NCI-H2227 (cell line): ENCODE results near the gene NSFL1C.
"Not testable (repeated sequence)": the region's sequence is repeated elsewhere in the genome, so short reads cannot be mapped to it uniquely, and the experiment has no call there.

Experiments used
- DNase-seq: peaks from one replicate; lab custom pipeline; 2025; ENCODE audit not compliant: unreplicated experiment; lab: John Stamatoyannopoulos, UW

Gene NSFL1C

DNA sequence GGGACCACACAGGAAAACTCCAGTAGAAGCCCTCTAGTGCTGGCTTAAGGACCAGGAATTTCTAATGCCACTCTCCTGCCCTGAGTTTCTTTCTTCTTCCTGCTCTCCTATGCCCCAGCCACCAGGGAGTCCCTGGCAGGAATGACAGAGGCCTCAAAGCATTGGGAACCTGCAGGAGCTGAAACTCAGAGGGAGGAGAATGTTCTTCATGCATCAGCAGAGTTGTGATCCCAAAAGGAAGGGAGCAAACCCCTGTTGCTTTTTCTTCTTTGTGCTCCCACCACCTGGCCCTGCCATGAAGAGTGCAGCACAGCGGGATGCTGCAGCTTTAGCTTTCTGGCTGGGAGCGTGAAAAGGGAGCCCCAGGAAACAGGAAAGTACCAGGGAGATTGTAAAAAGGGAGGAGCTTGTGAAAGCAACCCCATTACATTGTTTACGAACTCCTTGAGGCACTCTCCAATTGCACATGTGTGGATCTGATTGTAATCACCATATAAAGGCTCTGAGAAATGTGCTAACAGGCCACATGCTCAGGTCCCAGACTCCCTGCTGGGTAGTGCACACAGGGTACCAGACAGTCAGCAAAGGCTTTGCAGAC is 39.1 kb downstream of the NSFL1C start:
- peak; percentile 59 for DNase-seq

DNA sequence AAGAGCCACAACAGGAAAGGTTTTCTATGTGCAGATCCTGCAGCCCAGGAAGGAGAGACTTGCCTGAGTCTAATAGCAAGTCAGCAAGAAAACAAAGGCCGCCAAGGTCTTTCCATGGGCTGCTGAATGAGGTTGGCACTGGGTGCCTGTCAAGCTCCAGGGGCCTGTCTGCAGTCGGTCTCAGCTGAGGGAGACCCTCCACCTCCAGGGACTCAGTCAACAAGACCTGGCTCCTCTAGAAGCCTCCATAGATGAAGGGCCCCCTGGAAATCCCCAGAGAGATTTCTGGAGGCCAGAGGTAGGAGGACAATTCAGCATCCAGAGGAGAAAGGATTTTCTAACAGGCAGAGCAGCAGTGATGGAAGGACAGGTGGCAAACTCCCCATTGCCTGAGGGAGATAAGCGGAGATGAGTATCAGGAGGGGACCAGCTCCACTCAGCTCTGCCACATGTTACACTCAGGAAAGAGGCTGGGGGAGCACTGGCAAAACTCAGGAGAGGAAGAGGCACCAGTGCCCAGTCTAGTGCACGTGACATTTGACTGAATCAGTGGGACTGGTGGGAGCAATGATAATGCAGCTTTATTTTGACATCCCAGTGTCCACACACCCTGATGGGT is 40.3 kb downstream of the NSFL1C start:
- DNase-seq, result no peak

DNA sequence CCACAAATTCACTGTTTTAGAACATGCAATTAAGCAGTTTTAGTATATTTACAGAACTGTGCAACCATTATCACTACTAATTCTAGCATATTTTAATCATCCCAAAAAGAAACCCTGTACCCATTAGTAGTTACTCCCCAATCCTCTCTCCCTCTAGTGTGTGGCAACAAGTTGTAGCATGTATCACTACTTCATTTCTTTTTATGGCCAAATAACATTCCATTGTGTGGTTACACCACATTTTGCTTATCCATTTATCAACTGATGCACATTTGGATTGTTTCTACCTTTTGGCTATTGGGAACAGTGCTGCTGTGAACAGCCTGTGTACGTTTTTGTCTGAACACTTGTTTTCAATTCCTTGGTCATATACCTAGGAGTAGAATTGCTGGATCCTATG is 42.3 kb downstream of the NSFL1C start:
- no peak for DNase-seq

DNA sequence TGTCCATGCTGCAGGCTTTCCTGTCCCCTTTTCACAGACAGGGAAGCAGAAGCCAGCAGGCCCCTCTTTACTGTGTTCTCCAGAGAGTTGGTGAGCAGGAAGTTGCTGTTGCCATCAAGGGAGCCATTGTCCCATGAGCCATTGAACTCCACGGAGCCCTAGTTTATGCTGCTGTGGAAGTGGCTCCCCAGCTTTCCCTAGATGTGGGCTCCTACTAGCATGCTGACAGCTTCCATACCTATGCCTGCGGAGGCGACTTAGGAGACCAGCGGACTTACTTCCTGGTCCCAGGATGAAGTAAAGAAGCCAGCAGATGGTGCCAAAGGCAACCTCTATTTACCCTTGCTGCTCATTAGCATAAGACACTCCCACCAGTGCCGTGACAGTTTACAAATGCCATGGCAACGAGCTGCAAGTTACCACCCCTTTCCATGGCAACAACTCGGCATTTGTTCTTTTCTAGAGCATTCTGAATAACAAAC is 43.0 kb downstream of the NSFL1C start:
- DNase-seq, result peak; percentile 27

DNA sequence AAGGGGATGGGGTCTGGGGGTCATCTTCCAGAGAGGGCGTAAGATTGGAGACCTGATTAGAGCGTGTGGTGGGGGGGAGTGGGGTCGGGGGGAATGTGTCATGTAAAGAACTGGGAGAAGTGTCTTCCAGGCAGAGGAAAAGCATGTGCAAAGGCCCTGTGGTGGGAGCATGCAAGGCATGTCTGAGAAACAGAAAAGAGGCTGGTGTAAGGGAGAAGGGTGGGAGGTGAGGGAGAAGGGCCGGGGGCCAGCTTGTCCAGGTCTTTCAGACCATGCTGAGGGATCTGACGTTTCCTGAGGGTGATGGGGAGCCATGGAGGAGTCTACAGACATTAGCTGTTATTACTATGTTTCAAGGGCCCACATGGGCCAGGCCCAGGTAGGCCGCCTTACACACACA is 43.4 kb downstream of the NSFL1C start:
- no peak for DNase-seq

DNA sequence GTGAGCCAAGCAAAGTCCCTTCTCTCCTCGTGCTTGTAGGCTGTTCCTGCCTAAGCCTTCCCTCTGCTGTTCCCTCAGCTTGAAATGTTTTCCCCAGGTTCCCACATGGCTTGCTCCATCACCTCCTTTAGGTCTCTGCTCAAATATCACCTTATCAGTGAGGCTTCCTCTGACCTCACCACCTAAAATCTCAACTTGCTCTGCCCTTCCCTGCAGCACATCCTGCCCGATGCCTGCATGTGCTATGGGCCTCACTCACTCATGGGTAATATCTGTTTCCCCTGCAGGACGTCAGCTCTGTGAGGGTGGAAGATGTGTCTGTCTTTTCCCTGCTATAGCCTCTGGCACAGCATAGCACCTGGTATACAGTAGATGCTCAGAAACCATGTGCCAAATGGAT is 43.9 kb downstream of the NSFL1C start:
- no peak for DNase-seq

DNA sequence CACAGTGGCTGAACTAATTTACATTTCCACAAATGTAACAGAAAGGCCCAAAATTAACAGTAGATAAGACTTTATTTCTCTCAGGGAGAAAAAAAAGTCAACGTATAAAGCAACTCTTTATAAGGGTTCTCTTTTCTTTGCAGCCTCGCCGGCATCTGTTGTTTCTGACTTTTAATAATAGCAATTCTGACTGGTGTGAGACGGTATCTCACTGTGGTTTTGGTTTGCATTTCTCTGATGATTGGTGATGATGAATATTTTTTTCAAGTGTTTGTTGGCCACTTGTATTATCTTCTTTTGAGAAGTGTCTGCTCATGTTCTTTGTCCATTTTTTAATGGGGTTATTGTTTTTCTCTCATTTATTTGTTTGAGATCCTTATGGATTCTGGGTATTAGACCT is 46.6 kb downstream of the NSFL1C start:
- no peak for DNase-seq

DNA sequence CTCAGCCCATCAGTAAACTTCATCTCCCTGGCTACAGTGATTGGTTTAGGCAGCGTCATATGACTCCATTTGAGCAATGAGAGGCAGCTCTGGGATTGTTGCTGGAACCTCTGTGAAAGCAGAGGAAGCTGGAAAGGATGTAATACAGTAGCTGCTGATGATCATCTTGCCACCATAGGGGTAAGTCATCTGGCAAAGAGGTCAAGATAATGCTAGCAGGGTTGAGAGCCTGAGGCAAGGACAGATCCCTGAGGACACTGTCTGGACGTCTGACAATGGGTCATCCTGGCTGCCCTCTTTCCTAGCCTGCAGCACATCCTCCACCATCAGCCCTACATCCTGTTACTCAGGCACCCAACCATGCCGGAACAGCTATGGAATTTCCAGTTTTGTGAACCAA is 48.3 kb downstream of the NSFL1C start:
- DNase-seq, result no peak

DNA sequence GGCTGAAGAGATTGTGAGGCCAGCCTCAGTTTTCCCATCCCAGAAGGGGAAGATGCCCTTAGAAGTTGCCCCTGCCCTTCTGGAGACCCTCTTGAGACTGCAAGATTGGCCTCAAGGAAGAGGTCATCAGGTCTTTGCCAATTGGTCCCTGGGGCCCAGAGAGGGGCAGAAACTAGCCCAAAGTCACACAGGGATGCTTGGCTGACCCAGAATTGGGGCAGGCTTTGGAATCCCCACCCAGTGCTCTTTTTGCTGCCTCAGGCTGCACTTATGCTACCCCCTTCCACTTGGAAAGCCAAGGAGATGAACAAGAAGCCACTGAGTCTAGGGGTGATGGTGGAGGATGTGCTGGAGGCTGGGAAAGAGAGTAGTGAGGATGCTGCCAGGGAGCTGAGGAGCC is 48.9 kb downstream of the NSFL1C start:
- DNase-seq, result no peak

DNA sequence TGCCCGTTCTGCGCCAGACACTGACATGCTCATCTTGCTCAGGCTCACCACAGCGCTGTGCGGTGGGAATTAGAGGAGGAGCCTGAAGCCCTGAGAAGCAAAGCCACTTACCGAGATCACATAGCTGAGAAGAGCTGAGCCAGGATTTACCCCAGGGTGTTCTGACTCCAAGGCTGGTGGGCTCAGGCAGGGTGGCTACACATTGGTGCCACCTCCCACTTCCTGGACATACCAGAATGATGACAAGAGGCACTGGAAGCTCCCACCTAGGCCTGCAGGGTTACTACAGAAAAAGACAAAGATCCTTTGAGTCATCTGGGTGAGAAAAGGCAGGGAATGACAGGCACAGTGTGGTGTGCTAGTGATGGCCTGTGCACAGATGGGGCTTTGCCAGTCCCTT is 49.4 kb downstream of the NSFL1C start:
- DNase-seq, result no peak

DNA sequence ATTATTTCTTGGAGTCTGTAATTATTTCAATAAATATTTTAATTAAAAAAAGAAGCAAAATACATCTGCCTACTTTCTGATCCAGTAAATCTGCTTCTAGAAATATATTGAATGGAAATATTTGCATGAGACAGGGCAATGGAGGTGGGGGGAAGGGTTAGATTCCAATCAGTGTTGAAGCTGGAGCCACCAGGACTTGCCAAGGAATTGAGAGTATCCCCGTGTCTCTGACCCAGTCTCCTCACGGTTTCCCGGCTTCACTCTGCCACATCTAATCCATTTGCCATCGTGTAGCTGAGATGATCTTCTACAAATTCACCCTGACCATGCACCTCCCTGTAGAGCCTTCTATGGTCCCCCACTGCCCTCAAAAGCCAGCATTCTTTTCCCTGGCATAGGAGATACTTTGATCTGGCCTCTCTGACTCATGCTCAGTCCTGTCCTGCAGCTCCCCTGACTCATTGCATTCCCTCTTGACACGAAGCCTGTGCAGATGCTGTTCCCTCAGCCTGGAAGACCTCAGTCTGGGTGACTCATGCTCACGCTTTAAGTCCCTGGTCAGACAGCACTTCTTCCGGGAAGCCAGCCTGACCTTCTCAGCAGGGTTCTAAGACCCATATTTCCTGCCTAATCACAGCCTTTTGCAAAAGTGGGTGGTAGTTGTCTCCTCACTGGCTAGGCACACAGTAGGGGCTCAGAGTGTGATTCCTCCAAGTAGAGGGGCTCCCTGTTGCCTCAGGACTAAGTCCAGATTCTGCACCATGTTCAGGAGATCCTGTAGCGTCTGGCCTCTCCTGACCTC is 50.8 kb downstream of the NSFL1C start:
- DNase-seq, result no peak

DNA sequence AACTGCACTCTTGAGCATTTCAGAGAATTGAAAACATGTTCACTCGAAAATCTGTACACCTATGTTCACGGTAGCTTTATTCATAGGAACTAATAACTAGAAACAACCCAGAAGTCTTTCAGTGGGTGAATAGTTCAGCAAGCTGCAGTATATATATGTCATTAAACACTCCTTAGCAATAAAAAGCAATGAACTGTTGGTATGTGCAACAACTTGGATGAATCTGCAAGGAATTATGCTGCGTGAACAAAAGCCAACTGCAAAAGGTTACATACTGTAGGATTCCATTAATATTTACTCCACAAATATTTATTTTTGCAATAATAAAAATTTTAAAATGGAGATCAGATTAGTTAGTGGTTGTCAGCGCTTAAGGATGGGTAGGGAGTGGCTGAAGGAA is 51.7 kb downstream of the NSFL1C start:
- no peak for DNase-seq

DNA sequence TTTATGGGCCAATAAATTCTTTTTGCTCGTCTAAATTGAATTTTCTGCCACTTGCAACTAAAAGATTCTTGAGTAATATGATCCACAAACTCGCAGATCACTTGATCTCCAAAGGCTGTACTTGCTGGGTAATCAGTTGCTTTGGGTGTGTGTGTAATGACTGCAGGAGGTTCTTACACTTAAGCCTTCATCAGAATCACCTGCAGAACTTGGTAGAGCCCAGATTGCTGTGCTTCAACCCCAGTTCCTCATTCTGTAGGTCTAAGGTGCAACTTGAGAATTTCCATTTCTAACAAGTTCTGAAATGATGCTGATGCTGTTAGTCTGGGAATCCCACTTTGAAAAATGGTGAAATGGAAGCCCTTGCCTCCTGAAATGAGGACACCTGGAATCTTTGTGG is 60.8 kb downstream of the NSFL1C start:
- DNase-seq, result no peak

DNA sequence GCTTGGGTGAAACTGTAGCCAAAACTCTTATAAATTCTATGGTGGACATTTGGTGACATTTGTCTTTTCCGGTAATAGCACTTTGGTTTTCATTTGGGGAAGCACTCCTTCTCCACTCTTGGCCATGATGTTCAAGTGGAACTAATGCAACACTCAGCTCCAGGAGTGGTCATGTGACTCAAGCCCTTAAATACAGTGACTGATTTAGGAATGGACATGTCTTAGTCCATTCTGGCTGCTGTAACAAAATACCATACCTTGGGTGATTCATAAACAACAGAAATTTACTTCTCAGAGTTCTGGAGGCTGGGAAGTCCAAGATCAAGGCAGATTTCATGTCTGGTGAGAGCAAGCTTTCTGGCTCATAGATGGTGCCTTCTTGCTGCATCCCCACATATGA is 63.0 kb downstream of the NSFL1C start:
- DNase-seq, result no peak

DNA sequence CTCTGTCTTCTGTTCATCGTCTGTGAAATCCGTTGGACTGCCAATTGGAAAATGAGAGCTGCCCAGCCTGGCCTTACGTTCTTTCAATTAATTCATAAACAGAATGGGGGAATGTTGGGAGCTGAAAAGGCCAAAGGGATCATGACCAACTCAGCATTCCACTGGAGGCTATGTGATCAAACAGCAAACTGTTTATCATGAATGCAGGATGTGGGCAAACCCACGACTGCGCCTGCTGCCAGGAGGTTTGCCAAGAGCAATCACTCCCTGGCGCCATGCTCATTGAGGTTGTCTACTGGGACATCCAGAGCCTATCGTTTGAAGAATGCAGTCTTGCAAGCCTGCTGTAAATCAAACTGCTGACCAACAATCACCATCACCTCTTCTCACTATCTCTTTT is 64.5 kb downstream of the NSFL1C start:
- no peak for DNase-seq

DNA sequence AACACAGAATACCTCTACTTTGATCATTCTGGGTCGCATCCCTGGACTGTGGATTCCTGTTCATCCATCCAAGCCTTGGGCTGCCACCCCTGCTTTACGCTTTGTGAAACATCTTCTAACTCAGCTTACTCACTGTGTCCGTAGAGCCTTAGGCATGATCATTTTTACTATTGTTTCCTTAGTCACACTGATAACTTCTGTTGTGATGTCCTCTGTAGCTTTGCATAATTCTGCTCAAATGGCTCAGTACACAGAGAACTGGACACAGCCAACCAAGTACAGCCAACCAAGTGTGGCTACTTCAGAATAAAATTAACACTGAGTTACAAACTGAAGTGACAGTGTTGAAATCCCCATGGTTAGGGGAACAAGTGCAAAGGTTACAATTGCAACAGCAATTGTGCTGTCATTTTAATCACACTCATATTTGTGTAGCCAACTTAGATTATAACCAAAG is 65.2 kb downstream of the NSFL1C start:
- DNase-seq, result no peak

DNA sequence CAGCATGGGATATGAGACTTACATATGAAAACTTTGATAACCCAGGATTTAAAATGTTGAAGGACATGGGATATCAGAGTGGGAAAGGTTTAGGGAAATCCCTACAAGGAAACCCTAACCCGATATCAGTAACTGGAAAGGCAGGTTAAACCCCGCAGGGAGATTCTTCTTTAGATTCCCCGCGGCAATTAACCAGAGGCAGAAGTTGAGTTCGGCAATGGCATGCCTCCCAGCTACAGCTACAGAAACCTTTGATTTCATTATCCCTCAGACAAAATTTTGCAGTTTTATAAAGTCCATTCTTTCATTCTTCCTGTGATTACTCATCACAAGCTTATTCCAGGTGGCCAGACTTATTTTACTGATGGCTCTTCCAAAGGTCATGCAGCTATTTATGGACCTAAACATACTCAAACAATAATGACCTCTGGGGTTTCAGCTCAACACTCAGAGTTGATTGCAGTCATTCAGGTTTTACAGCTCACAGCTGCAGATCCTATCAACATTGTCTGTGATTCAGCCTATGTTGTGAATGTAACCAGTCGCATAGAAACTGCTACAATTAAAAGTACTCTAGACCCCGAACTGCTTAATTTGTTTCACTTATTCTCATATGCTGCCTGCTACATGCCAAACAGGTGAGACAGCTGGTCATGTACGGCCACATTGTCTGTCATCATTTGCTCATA is 66.8 kb downstream of the NSFL1C start:
- peak; percentile 27 for DNase-seq

DNA sequence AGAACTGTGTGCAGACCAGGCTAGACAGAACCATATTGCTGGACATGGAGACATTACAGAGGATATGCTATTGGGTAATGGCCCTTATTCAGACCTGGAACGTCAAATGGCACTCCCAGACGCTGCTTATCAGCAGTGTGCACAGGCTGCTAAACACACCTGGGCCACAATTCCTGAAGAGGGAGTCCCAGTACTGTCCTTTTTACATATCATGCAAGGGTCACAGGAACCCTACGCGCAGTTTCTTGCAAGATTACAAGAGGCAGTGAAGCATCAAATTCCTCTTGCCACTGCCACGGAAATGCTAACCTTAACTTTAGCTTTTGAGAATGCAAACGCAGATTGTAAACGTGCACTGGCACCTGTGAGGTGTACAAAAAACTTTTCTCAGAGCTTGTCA is 68.5 kb downstream of the NSFL1C start:
- not testable (repeated sequence) for DNase-seq

DNA sequence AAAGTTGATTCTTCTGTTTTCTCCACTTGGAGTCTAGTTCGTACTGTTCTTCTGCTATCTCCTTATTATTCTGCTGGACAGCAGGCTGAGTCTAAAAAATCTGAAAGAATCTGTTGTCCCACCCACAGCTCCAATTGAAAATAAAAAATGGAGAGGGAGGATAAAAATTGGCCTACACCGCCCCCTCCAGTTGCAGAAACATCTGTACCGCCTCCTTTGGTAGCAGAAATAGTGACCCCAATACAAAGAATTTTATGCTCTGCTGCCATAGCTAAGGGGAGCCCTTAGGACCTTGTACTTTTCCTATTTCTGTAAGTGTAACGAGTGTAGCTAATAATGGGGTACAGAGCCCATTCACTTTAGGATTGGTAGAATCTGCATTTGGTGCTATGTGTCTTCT is 68.9 kb downstream of the NSFL1C start:
- no peak for DNase-seq

DNA sequence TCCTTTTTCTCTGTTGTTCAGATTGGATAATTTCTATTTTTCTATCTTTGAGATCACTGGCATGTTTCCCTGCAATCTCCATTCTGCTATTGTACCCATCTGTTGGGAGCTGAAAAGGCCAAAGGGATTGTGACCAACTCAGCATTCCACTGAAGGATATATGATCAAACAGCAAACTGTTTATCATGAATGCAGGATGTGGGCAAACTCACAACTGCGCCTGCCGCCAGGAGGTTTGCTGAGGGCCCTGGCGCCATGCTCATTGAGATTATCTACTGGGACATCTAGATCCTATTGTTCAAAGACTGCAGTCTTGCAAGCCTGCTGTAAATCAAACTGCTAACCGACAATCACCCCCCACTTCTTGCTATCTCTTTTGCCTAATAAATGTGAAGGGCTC is 69.9 kb downstream of the NSFL1C start:
- no peak for DNase-seq

DNA sequence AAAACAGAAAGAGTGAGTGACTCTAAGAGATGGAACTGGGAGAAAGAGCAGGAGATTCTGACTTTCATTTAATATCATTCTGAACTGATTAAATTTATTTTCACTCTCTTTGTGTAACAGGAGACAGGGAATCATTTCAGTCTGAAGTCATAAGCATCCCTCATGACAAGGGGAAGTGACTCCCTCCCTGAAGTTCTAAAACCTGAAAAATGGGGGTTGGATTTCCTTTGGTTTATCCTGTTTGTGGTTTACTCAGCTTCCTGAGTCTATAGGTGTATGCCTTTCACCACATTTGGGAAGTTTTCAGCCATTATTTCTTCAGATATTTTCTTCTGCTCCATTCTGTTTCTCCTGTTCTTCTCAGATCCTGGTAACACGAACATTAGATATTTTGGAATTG is 70.4 kb downstream of the NSFL1C start:
- DNase-seq, result no peak

DNA sequence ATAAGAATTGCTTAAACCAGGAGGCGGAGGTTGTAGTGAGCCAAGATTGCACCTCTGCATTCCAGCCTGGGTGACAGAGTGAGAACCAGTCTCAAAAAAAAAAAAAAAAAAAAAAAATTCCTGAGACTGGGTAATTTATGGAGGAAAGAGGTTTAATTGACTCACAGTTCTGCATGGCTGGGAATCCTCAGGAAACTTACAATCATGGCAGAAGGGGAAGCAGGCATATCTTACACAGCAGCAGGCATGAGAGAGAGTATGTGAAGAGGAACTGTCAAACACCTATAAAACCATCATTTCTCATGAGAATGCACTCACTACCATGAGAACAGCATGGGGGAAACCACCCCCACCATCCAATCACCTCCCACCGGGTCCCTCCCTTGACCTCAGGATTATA is 72.0 kb downstream of the NSFL1C start:
- DNase-seq, result no peak
